Neural progenitor cell (in vitro differentiated cells): Measurements from ENCODE around the gene FAS.

Experiments used
- CTCF ChIP-seq: fragments of 200-600 bp; sonication (generic); IDR thresholded peaks from 2 replicates; pipeline ENCODE4 v1.5.1; 2017; ENCODE audit warnings: antibody characterized with exemption, mild to moderate bottlenecking
- EZH2phosphoT487 ChIP-seq: fragments of 200-600 bp; sonication (generic); IDR thresholded peaks from 2 replicates; pipeline ENCODE4 v1.6.1; 2017; ENCODE audit warnings: antibody characterized with exemption

GRCh38 chr10:89064748-89065147 is 74.2 kb downstream of the FAS start:
- TF ChIP-seq CTCF (no peak), EZH2phosphoT487 (no peak)
